Measurements from ENCODE around the gene THPO.

DNA sequence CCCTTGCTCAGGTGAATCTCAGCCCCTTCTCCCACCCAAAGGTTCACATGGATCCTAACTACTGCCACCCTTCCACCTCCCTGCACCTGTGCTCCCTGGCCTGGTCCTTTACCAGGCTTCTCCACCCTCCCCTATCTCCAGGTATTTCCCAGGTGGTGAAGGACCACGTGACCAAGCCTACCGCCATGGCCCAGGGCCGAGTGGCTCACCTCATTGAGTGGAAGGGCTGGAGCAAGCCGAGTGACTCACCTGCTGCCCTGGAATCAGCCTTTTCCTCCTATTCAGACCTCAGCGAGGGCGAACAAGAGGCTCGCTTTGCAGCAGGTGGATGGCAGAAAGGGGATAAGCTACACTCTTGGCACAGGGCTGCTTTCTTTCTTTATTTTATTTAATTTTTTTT lies 36.1 kb downstream of the THPO start:
- TF ChIP-seq POLR2A (IDR thresholded peaks at IDR 0.05; ENCODE audit: low read length): no peak
- no peak for TF ChIP-seq GATA1 (IDR thresholded peaks at IDR 0.05; ENCODE audit: low read depth, low read length)

Measured in erythroblast (primary cell).